HG02938 (cell line): ENCODE measurements around the gene DLX2.

Experiments
- ATAC-seq: cut with Tn5 transposase; IDR thresholded peaks from one replicate; pipeline ENCODE4 v1.9.1; 2021; ENCODE audit warnings: mild to moderate bottlenecking, moderate library complexity; ENCODE audit not compliant: unreplicated experiment

Gene DLX2

GRCh38 chr2:172056293-172056692 is 46.4 kb downstream of the DLX2 start:
- no peak for ATAC-seq

GRCh38 chr2:172053486-172053885 is 49.2 kb downstream of the DLX2 start:
- ATAC-seq: no peak

GRCh38 chr2:172052000-172052983 is 50.4 kb downstream of the DLX2 start:
- no peak for ATAC-seq

GRCh38 chr2:172050479-172051125 is 52.1 kb downstream of the DLX2 start:
- ATAC-seq: no peak

- ATAC-seq: no peak
Measured at GRCh38 chr2:172049567-172050120, 53.1 kb downstream of the DLX2 start.
